Vagina (tissue), 2 donors: ENCODE data around the gene ZNRF1.

ENCODE experiments used
- CTCF ChIP-seq, 3 experiments: fragments of 450-650 bp in 2 of 3; fragments of 200-600 bp in 1 of 3; sonication (generic) in 1 of 3; IDR thresholded peaks; one replicate each; pipeline ENCODE4 v1.5.1; 2017 to 2019; ENCODE audit warnings: antibody characterized with exemption in 3 of 3, mild to moderate bottlenecking in 2 of 3, moderate library complexity in 2 of 3
- POLR2A ChIP-seq, 2 donors: fragments of 450-650 bp; IDR thresholded peaks; one replicate each; pipeline ENCODE4 v1.6.1; 2017; ENCODE audit warnings: antibody characterized with exemption in 2 of 2, mild to moderate bottlenecking in 2 of 2, moderate library complexity in 2 of 2

- TF ChIP-seq POLR2A (IDR thresholded peaks at IDR 0.05) (peak in 1 of 2 donors; percentile 34), CTCF (IDR thresholded peaks at IDR 0.05) (peak; percentile 41 to 90 (median 85))
Measured at GRCh38 chr16:74998481-74999218, at the start of gene ZNRF1.
